WTC11 (cell line): ENCODE results near the gene LGALS16. TPM values are rescaled to one million over a fixed set of nuclear protein-coding genes. Genes with fewer than 3 reads are reported as not detected.
"Not testable (repeated sequence)": the region's sequence is repeated elsewhere in the genome, so short reads cannot be mapped to it uniquely, and the experiment has no call there.

Experiments
- ATAC-seq: fragments of 200-7000 bp; cut with Tn5 transposase; 2 replicates; pipeline ENCODE4 v1.10.0; 2021; ENCODE audit warnings: mild to moderate bottlenecking, moderate library complexity
- CTCF ChIA-PET: fragments of 300-600 bp; sonication (Branson Sonifier 250); formaldehyde crosslinking; loops from one replicate; lab custom pipeline; 2021; ENCODE audit warnings: antibody characterized with exemption; lab: Charles Lee
- POLR2A ChIA-PET: fragments of 350-600 bp; sonication (Branson Sonifier 250); formaldehyde crosslinking; loops from one replicate; lab custom pipeline; 2021; ENCODE audit warnings: antibody characterized with exemption; lab: Charles Lee
- DNase-seq: peaks from one replicate; pipeline ENCODE4 v3.0.0; 2021; ENCODE audit warnings: low spot score
- H3K27ac Mint-ChIP-seq: 2 replicates; pipeline ENCODE4 v1.8.0; 2021; ENCODE audit warnings: mixed read lengths
- H3K27me3 Mint-ChIP-seq: 2 replicates; pipeline ENCODE4 v1.8.0; 2021; ENCODE audit warnings: low read depth, mild to moderate bottlenecking, moderate library complexity, mixed read lengths
- H3K36me3 Mint-ChIP-seq: 2 replicates; pipeline ENCODE4 v1.8.0; 2021; ENCODE audit warnings: mixed read lengths
- H3K4me1 Mint-ChIP-seq: 2 replicates; pipeline ENCODE4 v1.8.0; 2022; ENCODE audit warnings: mixed read lengths
- H3K4me3 Mint-ChIP-seq: 2 replicates; pipeline ENCODE4 v1.8.0; 2021; ENCODE audit warnings: mild to moderate bottlenecking, moderate library complexity, mixed read lengths
- H3K9me3 Mint-ChIP-seq: 2 replicates; pipeline ENCODE4 v1.8.0; 2021; ENCODE audit warnings: mixed read lengths
- CREM ChIP-seq: sonication (generic); formaldehyde crosslinking; IDR thresholded peaks from 2 replicates; pipeline ENCODE4 v1.8.1; 2022; ENCODE audit warnings: mild to moderate bottlenecking, missing genetic modification reagents, moderate library complexity
- E2F4 ChIP-seq: sonication (generic); formaldehyde crosslinking; IDR thresholded peaks from 2 replicates; pipeline ENCODE4 v1.8.1; 2022; ENCODE audit warnings: low read depth, mild to moderate bottlenecking, moderate library complexity, missing genetic modification reagents, borderline replicate concordance
- EMX1 ChIP-seq: fragments of 250-450 bp; sonication (Bioruptor Pico); IDR thresholded peaks from 2 replicates; pipeline ENCODE4 v1.8.0; 2021; ENCODE audit warnings: mild to moderate bottlenecking
- ETV6 ChIP-seq: sonication (generic); formaldehyde crosslinking; IDR thresholded peaks from 2 replicates; pipeline ENCODE4 v1.8.1; 2022; ENCODE audit warnings: mild to moderate bottlenecking, missing genetic modification reagents
- FOXJ3 ChIP-seq: sonication (generic); formaldehyde crosslinking; IDR thresholded peaks from 2 replicates; pipeline ENCODE4 v1.9.0; 2021; ENCODE audit warnings: missing genetic modification reagents, mild to moderate bottlenecking, borderline replicate concordance
- GABPB1 ChIP-seq: sonication (generic); formaldehyde crosslinking; IDR thresholded peaks from 2 replicates; pipeline ENCODE4 v1.8.1; 2023; ENCODE audit warnings: mild to moderate bottlenecking, missing genetic modification reagents
- GRHL2 ChIP-seq: fragments of 250-450 bp; sonication (Bioruptor Pico); IDR thresholded peaks from 2 replicates; pipeline ENCODE4 v1.8.0; 2022; ENCODE audit warnings: mild to moderate bottlenecking, moderate library complexity; ENCODE audit not compliant: insufficient replicate concordance, severe bottlenecking
- HMGXB4 ChIP-seq: sonication (generic); formaldehyde crosslinking; IDR thresholded peaks from 2 replicates; pipeline ENCODE4 v1.8.1; 2023; ENCODE audit warnings: mild to moderate bottlenecking, moderate library complexity, missing genetic modification reagents
- JUN ChIP-seq: sonication (generic); formaldehyde crosslinking; IDR thresholded peaks from 2 replicates; pipeline ENCODE4 v1.8.0; 2023; ENCODE audit warnings: mild to moderate bottlenecking, missing genetic modification reagents
- KAT7 ChIP-seq: sonication (generic); formaldehyde crosslinking; IDR thresholded peaks from 2 replicates; pipeline ENCODE4 v1.8.1; 2023; ENCODE audit warnings: missing genetic modification reagents, mild to moderate bottlenecking, borderline replicate concordance
- NFATC4 ChIP-seq: fragments of 250-450 bp; sonication (Bioruptor Pico); IDR thresholded peaks from 2 replicates; pipeline ENCODE4 v1.9.0; 2021; ENCODE audit warnings: mild to moderate bottlenecking
- NFYB ChIP-seq: sonication (generic); formaldehyde crosslinking; conservative IDR thresholded peaks from 2 replicates; pipeline ENCODE4 v1.8.0; 2022; ENCODE audit warnings: low read depth, missing genetic modification reagents
- PRRX2 ChIP-seq: fragments of 250-450 bp; sonication (Bioruptor Pico); IDR thresholded peaks from 2 replicates; pipeline ENCODE4 v1.8.0; 2021; ENCODE audit warnings: mild to moderate bottlenecking
- SP1 ChIP-seq: sonication (generic); formaldehyde crosslinking; conservative IDR thresholded peaks from 2 replicates; pipeline ENCODE4 v1.8.1; 2022; ENCODE audit warnings: missing genetic modification reagents
- TCF7 ChIP-seq: sonication (generic); formaldehyde crosslinking; IDR thresholded peaks from 2 replicates; pipeline ENCODE4 v1.8.0; 2022; ENCODE audit warnings: mild to moderate bottlenecking, low read depth, missing genetic modification reagents, moderate library complexity
- TP53 ChIP-seq: sonication (generic); formaldehyde crosslinking; IDR thresholded peaks from 2 replicates; pipeline ENCODE4 v1.8.1; 2023; ENCODE audit warnings: mild to moderate bottlenecking, missing genetic modification reagents
- ZNF263 ChIP-seq: sonication (generic); formaldehyde crosslinking; IDR thresholded peaks from 2 replicates; pipeline ENCODE4 v1.8.1; 2022; ENCODE audit warnings: low read depth, mild to moderate bottlenecking, moderate library complexity, missing genetic modification reagents
- ZNF423 ChIP-seq: fragments of 250-450 bp; sonication (Bioruptor Pico); IDR thresholded peaks from 2 replicates; pipeline ENCODE4 v2.1.2; 2022; ENCODE audit warnings: mild to moderate bottlenecking, moderate library complexity
- total RNA-seq: library from RNA; stranded (reverse); gene quantifications from 3 replicates; pipeline ENCODE4 v1.2.3, GENCODE V29; 2021
- TF ChIP-seq, protein P1 (sequence below): sonication (generic); formaldehyde crosslinking; IDR thresholded peaks from 2 replicates; pipeline ENCODE4 v1.8.1; 2023; ENCODE audit warnings: mild to moderate bottlenecking, missing genetic modification reagents
- TF ChIP-seq, protein P2 (sequence below): fragments of 250-450 bp; sonication (Bioruptor Pico); IDR thresholded peaks from 2 replicates; pipeline ENCODE4 v1.9.0; 2021; ENCODE audit warnings: moderate library complexity, mild to moderate bottlenecking, inconsistent platforms, borderline replicate concordance

Gene LGALS16
- total RNA-seq, 1 experiment from 2014 or later: not detected

GRCh38 chr19:39607561-39607960 is 48.2 kb upstream of the LGALS16 start (continued):
- TF ChIP-seq NFATC4 (CRISPR knock-in tag) (no peak), KAT7 (CRISPR knock-in tag) (no peak), PRRX2 (CRISPR knock-in tag) (no peak), CREM (CRISPR knock-in tag) (no peak)
- TF ChIP-seq, protein P1, sequence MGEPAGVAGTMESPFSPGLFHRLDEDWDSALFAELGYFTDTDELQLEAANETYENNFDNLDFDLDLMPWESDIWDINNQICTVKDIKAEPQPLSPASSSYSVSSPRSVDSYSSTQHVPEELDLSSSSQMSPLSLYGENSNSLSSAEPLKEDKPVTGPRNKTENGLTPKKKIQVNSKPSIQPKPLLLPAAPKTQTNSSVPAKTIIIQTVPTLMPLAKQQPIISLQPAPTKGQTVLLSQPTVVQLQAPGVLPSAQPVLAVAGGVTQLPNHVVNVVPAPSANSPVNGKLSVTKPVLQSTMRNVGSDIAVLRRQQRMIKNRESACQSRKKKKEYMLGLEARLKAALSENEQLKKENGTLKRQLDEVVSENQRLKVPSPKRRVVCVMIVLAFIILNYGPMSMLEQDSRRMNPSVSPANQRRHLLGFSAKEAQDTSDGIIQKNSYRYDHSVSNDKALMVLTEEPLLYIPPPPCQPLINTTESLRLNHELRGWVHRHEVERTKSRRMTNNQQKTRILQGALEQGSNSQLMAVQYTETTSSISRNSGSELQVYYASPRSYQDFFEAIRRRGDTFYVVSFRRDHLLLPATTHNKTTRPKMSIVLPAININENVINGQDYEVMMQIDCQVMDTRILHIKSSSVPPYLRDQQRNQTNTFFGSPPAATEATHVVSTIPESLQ (CRISPR knock-in tag): no peak

DNA sequence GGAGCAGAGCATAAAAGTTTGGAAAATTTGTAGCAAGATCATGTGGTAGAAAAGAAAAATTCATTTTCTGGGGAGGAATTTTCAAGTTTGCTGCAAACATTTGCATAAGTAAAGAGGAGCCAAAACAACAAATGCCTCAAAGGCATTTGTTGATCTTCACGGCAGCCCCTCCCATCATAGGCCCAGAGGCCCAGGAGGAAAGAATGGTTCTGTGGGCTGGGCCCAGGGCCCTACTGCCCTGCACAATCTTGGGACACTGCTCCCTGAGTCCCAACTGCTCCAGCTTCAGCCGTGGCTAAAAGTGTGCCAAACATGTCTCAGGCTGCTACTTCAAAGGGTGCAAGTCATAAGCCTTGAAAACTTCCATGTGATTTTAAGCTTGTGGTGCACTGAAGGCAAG is 42.1 kb upstream of the LGALS16 start:
- POLR2A ChIA-PET: no interaction called here
- CTCF ChIA-PET: no interaction called here
- peaks cover 12% of the 10 kb centered on the region for H3K36me3 Mint-ChIP-seq
- H3K4me3 Mint-ChIP-seq: no peak overlapping the region
- no peaks in the 10 kb centered on the region for H3K4me1 Mint-ChIP-seq
- peaks cover 54% of the 10 kb centered on the region for H3K9me3 Mint-ChIP-seq
- H3K27me3 Mint-ChIP-seq: peaks cover 15% of the 10 kb centered on the region
- no peak for DNase-seq
- H3K27ac Mint-ChIP-seq: no peak overlapping the region
- ATAC-seq: no peak
- TF ChIP-seq, protein P2, sequence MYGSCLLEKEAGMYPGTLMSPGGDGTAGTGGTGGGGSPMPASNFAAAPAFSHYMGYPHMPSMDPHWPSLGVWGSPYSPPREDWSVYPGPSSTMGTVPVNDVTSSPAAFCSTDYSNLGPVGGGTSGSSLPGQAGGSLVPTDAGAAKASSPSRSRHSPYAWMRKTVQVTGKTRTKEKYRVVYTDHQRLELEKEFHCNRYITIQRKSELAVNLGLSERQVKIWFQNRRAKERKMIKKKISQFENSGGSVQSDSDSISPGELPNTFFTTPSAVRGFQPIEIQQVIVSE: no peak
- no peak for TF ChIP-seq HMGXB4 (CRISPR knock-in tag)
- no peak for TF ChIP-seq GABPB1
- TF ChIP-seq ZNF263 (CRISPR knock-in tag): no peak
- no peak for TF ChIP-seq GRHL2 (CRISPR knock-in tag)
- TF ChIP-seq FOXJ3 (CRISPR knock-in tag): no peak

DNA sequence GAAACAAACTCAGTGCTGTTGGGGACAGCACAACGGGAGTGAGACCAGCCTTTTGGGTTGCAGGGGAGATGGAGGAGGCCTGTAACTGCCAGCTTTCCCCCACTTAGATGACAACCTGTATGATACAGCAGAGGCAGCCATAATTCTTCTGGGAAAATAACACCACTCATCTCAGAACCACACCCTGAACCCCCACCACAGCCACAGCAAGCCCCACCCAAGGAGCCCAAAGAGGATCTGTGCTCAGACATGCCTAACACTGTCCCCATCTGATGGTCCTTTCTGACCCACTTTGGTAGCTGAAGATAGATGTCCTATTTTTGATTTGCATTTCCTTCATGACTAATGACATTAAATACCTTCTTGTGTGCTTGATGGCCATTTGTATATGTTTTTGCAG is 38.0 kb upstream of the LGALS16 start:
- ChIA-PET POLR2A (no interaction called here), CTCF (no interaction called here)
- Mint-ChIP-seq H3K4me3 (no peak overlapping the region), H3K27ac (no peak overlapping the region), H3K27me3 (peaks cover 42% of the 10 kb centered on the region), H3K4me1 (no peaks in the 10 kb centered on the region), H3K36me3 (peaks cover 8% of the 10 kb centered on the region), H3K9me3 (peaks cover 37% of the 10 kb centered on the region)
- ATAC-seq: no peak
- no peak for DNase-seq
- TF ChIP-seq TP53 (CRISPR knock-in tag): no peak
- TF ChIP-seq JUN (CRISPR knock-in tag): no peak
- no peak for TF ChIP-seq ZNF423 (CRISPR knock-in tag)

GRCh38 chr19:39623946-39624345 is 31.8 kb upstream of the LGALS16 start:
- Mint-ChIP-seq H3K9me3 (no peaks in the 10 kb centered on the region), H3K27ac (no peak overlapping the region), H3K4me3 (no peak overlapping the region), H3K27me3 (peaks cover 30% of the 10 kb centered on the region), H3K36me3 (no peaks in the 10 kb centered on the region), H3K4me1 (peaks cover 12% of the 10 kb centered on the region)
- ChIA-PET CTCF (interaction anchor here (1.3 kb wide), 1 partner anchor 72 kb away, joined by 8 read pairs; no protein-coding TSS in a partner anchor), POLR2A (no interaction called here)
- TF ChIP-seq EMX1 (CRISPR knock-in tag): no peak
- no peak for TF ChIP-seq E2F4 (CRISPR knock-in tag)
- no peak for TF ChIP-seq NFYB (CRISPR knock-in tag)
- no peak for TF ChIP-seq ETV6 (CRISPR knock-in tag)
- no peak for TF ChIP-seq SP1
- no peak for TF ChIP-seq TCF7
- DNase-seq (peak; percentile 39), ATAC-seq (peak; percentile 26; the same call in 1 of the 2 replicates)

- POLR2A ChIA-PET, H3K9me3 Mint-ChIP-seq, DNase-seq, ATAC-seq, H3K27me3 Mint-ChIP-seq, H3K27ac Mint-ChIP-seq, H3K36me3 Mint-ChIP-seq, H3K4me3 Mint-ChIP-seq: not testable (repeated sequence)
- CTCF ChIA-PET: interaction anchor here (0.8 to 2.2 kb wide), 5 partner anchors 43 to 141 kb away, joined by 3 to 12 read pairs (median 4); partner anchors contain the start of gene SELENOV
- peaks cover 17% of the 10 kb centered on the region for H3K4me1 Mint-ChIP-seq
Observed at GRCh38 chr19:39627631-39628030, 28.1 kb upstream of the LGALS16 start.
